ENCODE data around the gene SEPTIN2. TPM values are rescaled to one million over a fixed set of nuclear protein-coding genes. Genes with fewer than 3 reads are reported as not detected.

Gene SEPTIN2
- total and polyA plus RNA-seq, 2 donors (not counting 3 experiments of a cell fraction or from before 2014, with no cell fraction given) = 427 to 512 TPM

DNA sequence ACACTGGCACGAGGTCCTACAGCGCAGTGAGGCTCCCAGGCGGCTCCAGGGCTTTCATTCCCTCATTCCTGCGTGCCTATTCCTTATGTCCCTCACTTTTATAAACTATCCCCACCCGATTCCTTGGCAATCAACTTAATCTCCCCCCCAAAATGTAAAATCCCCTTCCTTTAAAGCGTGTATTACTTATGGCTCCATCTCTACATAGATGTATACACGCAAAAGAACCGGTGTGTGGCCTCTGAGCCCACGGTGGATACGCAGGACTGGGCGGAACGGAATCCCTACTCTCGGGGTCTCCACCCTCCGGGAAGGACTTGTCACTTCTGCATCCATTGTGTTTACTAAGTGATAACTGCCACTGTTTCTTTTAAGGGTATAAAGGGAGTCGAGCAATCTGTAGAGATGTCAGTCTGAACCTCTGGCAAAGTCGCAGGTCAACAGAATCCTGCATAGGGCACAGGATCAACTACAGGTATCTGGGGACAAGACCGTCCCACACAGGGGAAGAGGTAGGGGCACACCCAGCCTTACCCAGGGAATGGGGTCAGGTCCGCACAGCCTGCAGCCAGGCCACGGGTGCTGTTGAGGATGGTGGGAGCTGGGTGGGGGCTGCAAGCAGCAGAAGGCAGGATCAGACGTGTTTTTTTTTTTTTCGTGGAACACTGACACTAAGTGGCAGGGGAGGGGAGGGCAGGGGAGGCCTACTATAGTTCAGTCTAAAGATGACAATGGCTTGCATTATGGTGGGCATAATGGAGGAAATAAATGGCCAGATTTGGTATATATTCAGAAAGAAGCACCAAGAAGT lies 42.3 kb upstream of the SEPTIN2 start:
- no peak for TF ChIP-seq JUN (IDR thresholded peaks at IDR 0.05; ENCODE audit: borderline replicate concordance, insufficient read depth, insufficient read length, low read depth)
- TF ChIP-seq, protein P1, sequence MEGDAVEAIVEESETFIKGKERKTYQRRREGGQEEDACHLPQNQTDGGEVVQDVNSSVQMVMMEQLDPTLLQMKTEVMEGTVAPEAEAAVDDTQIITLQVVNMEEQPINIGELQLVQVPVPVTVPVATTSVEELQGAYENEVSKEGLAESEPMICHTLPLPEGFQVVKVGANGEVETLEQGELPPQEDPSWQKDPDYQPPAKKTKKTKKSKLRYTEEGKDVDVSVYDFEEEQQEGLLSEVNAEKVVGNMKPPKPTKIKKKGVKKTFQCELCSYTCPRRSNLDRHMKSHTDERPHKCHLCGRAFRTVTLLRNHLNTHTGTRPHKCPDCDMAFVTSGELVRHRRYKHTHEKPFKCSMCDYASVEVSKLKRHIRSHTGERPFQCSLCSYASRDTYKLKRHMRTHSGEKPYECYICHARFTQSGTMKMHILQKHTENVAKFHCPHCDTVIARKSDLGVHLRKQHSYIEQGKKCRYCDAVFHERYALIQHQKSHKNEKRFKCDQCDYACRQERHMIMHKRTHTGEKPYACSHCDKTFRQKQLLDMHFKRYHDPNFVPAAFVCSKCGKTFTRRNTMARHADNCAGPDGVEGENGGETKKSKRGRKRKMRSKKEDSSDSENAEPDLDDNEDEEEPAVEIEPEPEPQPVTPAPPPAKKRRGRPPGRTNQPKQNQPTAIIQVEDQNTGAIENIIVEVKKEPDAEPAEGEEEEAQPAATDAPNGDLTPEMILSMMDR (IDR thresholded peaks at IDR 0.05; ENCODE audit: extremely low read depth in 1 of 2, insufficient read depth in 1 of 2, low read depth in 1 of 2, low read length in 2 of 2) = no peak
- no peak for TF ChIP-seq MYC (IDR thresholded peaks at IDR 0.05; ENCODE audit: low read depth, low read length)
- no peak for TF ChIP-seq POLR2AphosphoS5 (IDR thresholded peaks at IDR 0.05; ENCODE audit: insufficient read depth, low read depth, low read length)
- TF ChIP-seq EZH2 (IDR thresholded peaks at IDR 0.05; ENCODE audit: borderline replicate concordance, low read depth, low read length, severe bottlenecking) = no peak
- TF ChIP-seq FOS (IDR thresholded peaks at IDR 0.05; ENCODE audit: borderline replicate concordance, insufficient read depth, low read length) = no peak
- TF ChIP-seq GATA2 (IDR thresholded peaks at IDR 0.05; ENCODE audit: insufficient read depth, insufficient read length, low read depth, low read length) = no peak
- TF ChIP-seq MAX (IDR thresholded peaks at IDR 0.05; ENCODE audit: insufficient read depth, insufficient read length) = no peak
- no peak for TF ChIP-seq POLR2A (IDR thresholded peaks at IDR 0.05; ENCODE audit: low read depth, low read length)
- Histone ChIP-seq H3K36me3 (ENCODE audit: control insufficient read depth in 2 of 2, extremely low read depth in 1 of 2, insufficient read depth in 2 of 2, low read length in 2 of 2) (peaks cover 0 to 1% of the 10 kb centered on the region in 2 experiments), H3K4me1 (ENCODE audit: control insufficient read depth, extremely low read depth, insufficient read depth, low read length) (peaks cover 27% of the 10 kb centered on the region), H4K20me1 (replicated peaks; ENCODE audit: control insufficient read depth, extremely low read depth, insufficient read depth, low read length) (peaks cover 9% of the 10 kb centered on the region), H3K9me3 (replicated peaks; ENCODE audit: control insufficient read depth, insufficient read depth, low read length) (no peaks in the 10 kb centered on the region), H3K9ac (replicated peaks; ENCODE audit: extremely low read depth, insufficient read depth, low read length) (peak overlapping the region; percentile 86), H3K79me2 (ENCODE audit: control insufficient read depth, insufficient read depth, low read length) (peaks cover 64% of the 10 kb centered on the region), H3K9me1 (replicated peaks; ENCODE audit: control insufficient read depth, extremely low read depth, insufficient read depth, low read length) (no peaks in the 10 kb centered on the region), H3K27me3 (ENCODE audit: control insufficient read depth in 2 of 2, insufficient read depth in 2 of 2, low read length in 2 of 2) (no peaks in the 10 kb centered on the region), H3K27ac (ENCODE audit: insufficient read depth, low read depth, low read length) (peak overlapping the region; percentile 48), H3K4me3 (replicated peaks in 1 of 3; ENCODE audit: insufficient read depth in 1 of 3, low read depth in 1 of 3, low read length in 3 of 3) (peak overlapping the region; percentile 64 to 88 (median 65)), H2AFZ (ENCODE audit: low read depth, low read length) (peak overlapping the region; percentile 72), H3K4me2 (ENCODE audit: insufficient read depth, low read length) (peak overlapping the region; percentile 84)
- dilution Hi-C loops (cut with MboI; ENCODE audit: extremely low pct_ligation_motif_present, low sequenced_read_pairs) = no loop called here
- no peak for DNase-seq (ENCODE audit: low read depth, low spot score)
- ChIA-PET POLR2A (no interaction called here), CTCF (no interaction called here)
- intact Hi-C loops (cut with micrococcal nuclease) = loop anchor here (1.0 kb wide), 1 partner anchor 42 kb away; the partner anchor contains the start of genes HDLBP and SEPTIN2
- TSS peak; percentile 82 for BruUV-seq (replicated peaks)
- no peak for FAIRE-seq
